MM.1S (cell line): ENCODE data around the gene ARTN.

Source experiments
- EZH2 ChIP-seq: fragments of 300-600 bp; sonication (generic); optimal IDR thresholded peaks from 2 replicates; pipeline ENCODE3; 2017; ENCODE audit warnings: low read depth, mild to moderate bottlenecking, antibody characterized with exemption, low read length, mixed read lengths
- TF ChIP-seq, protein P1 (sequence below): fragments of 300-600 bp; sonication (generic); IDR thresholded peaks from 2 replicates; pipeline ENCODE4 v1.5.1; 2016; ENCODE audit warnings: antibody characterized with exemption, low read length, mixed read lengths

DNA sequence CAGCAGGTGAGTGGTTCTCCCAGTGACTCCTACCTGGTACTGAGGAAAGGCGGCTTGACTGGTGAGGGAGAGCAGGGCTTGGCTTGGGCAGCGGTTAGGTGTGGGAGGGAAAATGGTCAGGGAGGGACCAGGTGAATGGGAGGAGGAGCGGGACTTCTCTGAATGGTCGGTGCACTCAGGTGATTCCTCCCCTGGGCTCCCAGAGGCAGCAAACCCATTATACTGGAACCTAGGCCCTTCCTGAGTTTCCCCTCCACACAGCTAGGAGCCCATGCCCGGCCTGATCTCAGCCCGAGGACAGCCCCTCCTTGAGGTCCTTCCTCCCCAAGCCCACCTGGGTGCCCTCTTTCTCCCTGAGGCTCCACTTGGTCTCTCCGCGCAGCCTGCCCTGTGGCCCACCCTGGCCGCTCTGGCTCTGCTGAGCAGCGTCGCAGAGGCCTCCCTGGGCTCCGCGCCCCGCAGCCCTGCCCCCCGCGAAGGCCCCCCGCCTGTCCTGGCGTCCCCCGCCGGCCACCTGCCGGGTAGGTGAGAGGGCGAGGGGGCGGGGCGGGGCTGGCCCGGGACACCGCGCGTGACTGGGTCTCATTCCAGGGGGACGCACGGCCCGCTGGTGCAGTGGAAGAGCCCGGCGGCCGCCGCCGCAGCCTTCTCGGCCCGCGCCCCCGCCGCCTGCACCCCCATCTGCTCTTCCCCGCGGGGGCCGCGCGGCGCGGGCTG lies 2.3 kb downstream of the ARTN start:
- TF ChIP-seq, protein P1, sequence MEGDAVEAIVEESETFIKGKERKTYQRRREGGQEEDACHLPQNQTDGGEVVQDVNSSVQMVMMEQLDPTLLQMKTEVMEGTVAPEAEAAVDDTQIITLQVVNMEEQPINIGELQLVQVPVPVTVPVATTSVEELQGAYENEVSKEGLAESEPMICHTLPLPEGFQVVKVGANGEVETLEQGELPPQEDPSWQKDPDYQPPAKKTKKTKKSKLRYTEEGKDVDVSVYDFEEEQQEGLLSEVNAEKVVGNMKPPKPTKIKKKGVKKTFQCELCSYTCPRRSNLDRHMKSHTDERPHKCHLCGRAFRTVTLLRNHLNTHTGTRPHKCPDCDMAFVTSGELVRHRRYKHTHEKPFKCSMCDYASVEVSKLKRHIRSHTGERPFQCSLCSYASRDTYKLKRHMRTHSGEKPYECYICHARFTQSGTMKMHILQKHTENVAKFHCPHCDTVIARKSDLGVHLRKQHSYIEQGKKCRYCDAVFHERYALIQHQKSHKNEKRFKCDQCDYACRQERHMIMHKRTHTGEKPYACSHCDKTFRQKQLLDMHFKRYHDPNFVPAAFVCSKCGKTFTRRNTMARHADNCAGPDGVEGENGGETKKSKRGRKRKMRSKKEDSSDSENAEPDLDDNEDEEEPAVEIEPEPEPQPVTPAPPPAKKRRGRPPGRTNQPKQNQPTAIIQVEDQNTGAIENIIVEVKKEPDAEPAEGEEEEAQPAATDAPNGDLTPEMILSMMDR: no peak
- TF ChIP-seq EZH2: no peak
